Left renal pelvis (tissue), 4 donors: ENCODE data around the gene FAM83C. TPM values are rescaled to one million over a fixed set of nuclear protein-coding genes. Genes with fewer than 3 reads are reported as not detected.
"Not testable (repeated sequence)": the region's sequence is repeated elsewhere in the genome, so short reads cannot be mapped to it uniquely, and the experiment has no call there.

Experiments
- DNase-seq, 4 donors: peaks; one replicate each; pipeline ENCODE4 v3.0.0-alpha.2; 2013; ENCODE audit warnings: low read depth in 4 of 4, low spot score in 3 of 4
- polyA plus RNA-seq, 4 donors: library from polyadenylated mRNA; unstranded; fragments of 120-200 nt; gene quantifications; one replicate each; pipeline ENCODE4 v1.2.1, GENCODE V29; 2013; ENCODE audit not compliant: insufficient read length in 4 of 4

The FAM83C gene
- polyA plus RNA-seq, 4 donors: 0.09 TPM; not detected in 3

DNA sequence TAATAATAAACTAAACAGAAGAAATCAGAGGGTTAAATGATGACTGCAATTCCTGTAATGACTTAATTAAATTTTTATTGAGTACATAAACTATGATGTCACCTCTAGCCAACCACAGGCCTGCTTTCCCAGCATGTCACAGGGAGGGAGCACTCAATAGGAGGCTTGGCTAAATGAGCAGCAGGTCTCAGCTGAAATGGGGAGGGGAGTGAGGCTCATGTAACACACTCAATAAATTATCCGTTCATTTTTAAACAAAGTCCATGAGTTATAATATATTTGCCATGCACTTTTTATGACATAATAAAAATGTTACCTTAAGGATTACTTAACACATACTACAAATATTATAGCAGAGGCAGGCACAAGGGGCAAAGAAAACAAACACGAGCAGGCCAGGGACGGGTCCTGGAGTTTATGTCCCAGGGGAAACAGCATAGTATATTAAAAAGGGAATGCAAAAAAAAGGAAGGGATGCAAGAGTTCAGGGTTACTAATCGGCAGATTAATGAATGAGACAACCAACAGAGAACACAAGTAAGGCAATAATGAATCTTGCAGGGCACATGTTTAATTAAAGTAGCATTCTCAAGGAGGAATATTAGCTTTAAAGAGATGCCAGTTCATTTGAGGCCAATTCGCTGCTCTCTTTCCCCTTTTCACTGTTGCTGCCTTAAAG lies 27.1 kb upstream of the FAM83C start:
- DNase-seq: no peak

DNA sequence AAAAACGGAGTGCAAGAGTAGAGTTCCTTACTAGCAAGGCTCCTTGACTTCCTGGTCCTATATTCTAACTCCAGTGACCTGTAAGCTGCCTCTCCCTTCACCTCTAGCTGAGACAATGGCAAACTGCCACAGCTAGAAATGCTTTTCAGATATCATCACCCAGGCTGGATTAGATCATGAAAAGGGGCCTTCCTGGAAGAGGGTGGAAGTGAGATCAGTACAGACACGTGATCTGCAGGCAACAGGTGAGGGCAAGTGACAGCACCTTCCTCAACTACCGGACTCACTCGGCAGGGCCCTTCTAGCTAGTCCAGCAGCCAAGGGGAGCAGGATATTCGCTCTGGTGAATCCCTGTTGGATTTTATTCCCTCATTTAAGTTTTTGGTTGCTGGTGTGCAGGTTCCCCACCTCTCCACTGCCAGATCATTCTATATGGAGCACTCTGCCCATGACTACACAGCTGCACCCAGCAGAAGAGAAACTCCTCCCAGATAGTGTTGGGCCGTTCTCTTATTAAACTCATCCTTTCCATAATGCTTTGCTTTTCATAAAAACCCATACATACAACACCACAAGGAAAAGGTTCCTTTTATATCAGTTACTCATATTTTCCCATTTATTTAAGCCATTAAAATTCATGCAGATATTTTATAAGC lies 26.4 kb upstream of the FAM83C start:
- DNase-seq: no peak

GRCh38 chr20:35317416-35318210 lies 25.4 kb upstream of the FAM83C start:
- no peak for DNase-seq

- no peak for DNase-seq
Measured at GRCh38 chr20:35316086-35316485, 23.9 kb upstream of the FAM83C start.

GRCh38 chr20:35315632-35316020 lies 23.4 kb upstream of the FAM83C start:
- DNase-seq: not testable (repeated sequence)

- no peak for DNase-seq
Measured at GRCh38 chr20:35314816-35315631, 22.8 kb upstream of the FAM83C start.

DNA sequence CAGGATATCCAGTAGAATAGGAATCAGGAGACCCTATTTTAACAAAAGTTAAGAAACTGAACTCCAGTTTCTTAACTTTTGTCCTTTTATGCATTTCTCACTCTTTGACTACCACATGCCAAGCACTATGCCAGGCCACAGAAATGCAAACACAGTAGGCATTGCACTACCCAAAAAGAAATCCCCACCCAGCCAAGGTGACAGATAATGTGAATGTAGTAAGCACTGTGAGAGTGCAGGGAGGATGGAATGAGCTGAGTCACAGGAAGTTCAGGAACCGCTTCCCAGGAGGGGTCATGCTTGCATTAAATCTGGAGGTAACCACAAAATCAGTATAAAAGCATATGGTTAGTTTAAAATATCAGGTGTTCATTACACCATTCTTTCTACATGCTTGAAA lies 20.1 kb upstream of the FAM83C start:
- no peak for DNase-seq

GRCh38 chr20:35311822-35312221 lies 19.6 kb upstream of the FAM83C start:
- DNase-seq: no peak

DNA sequence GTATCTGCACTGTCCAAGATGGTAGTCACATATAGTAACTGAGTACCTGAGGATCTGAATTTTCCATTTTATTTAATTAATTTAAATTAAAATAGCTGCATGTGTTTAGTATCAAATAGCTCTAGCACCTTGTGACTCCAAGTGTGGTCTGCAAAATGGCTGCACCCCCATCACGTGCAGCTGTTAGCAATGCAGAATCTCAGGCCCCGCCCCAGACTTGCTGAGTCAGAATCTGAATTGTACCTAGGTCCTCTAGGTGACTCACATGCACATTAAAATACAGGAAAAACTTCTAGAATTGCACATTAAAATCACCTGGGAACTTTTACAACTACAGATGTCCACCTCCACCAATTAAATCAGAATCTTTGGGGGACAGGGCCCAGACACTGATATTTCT lies 19.2 kb upstream of the FAM83C start:
- DNase-seq: no peak

DNA sequence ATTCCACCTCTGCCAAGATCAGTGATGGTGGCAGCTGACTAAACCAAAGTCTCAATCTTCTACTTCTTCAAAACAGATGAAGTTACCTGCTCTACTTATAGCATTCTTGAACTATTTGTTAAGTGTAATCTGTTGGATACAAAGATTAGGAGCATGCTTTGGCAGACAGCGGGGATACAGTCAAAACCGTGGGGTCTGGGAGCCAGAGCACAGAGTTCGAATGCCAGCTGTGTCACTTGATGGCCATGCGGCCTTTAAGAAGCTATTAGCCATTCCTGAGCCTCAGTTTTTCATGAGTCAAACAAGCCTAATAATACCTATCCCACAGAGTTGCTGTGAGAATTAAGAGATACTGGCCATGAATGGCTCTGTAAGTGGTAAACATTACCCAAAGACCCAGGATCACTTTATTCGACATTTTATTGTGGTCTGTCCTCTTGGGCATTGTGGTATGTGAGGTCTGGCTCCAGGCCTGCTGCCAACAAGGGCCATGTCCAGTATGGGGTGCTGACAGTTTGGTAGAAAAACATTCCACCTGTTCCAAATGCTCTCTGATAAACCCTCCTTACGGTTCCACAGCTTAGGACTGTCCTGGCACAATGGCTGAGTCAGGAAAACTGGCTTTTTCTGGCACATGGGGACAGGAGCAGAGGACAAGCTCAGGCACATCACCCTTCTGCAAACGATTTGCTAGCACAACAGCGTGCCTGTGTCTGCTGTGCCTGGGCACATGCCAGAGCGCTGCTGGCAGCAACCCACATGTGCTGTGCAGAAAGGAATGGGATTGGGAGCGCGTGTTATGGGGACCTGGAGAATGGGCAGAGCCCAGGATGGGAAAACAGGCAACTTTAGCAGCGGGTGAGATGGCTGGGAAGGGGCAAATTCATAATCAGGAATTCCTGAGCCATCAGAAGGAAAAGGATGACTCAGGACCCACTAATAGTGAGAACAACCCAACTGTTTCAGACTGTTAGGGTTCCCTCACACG lies 15.7 kb upstream of the FAM83C start:
- no peak for DNase-seq

- DNase-seq: no peak
Measured at GRCh38 chr20:35306931-35307517, 14.8 kb upstream of the FAM83C start.

DNA sequence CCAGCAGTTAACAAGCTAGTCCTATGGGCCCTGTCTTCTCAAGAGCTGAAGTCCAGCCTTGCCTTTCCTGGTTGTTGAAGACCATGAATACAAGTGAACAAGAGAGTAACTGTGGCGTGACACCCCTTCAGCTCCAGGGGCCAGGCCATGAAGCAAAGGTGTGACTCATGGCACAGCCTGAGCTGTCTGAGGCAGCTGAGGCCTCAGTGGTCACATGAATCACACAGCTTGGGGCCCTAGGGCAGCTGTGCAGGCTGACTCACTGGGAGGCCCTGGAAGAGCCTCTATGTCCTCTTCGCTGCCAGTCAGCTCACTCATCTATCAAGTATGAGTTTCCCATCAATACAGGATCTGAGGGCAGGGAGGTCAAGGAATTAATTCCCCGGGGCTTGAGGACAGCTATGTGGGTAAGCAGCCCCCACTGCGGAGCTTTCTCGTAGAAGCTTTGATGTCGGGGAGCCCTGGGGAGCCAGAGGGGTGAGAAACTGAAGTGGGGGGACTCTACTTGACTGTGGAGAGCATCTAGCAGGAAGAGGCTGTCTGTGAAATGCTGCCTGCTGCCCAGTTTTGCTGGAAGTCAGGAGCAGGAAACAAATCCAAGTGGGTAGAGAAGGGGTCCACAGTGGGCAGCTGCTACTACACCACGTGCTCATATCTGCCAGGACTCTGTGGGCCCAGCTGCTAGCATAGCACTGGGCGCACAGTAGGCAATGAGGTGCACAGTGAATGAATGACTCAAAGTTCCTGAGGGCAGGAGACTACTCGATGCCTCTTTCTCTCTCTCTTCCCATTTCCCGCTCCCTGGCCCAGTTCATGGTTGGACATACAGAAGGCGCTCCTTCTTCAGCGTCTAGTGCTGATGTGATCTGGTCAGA lies 13.7 kb upstream of the FAM83C start:
- DNase-seq: no peak

- no peak for DNase-seq
Measured at GRCh38 chr20:35304956-35305355, 12.7 kb upstream of the FAM83C start.

DNA sequence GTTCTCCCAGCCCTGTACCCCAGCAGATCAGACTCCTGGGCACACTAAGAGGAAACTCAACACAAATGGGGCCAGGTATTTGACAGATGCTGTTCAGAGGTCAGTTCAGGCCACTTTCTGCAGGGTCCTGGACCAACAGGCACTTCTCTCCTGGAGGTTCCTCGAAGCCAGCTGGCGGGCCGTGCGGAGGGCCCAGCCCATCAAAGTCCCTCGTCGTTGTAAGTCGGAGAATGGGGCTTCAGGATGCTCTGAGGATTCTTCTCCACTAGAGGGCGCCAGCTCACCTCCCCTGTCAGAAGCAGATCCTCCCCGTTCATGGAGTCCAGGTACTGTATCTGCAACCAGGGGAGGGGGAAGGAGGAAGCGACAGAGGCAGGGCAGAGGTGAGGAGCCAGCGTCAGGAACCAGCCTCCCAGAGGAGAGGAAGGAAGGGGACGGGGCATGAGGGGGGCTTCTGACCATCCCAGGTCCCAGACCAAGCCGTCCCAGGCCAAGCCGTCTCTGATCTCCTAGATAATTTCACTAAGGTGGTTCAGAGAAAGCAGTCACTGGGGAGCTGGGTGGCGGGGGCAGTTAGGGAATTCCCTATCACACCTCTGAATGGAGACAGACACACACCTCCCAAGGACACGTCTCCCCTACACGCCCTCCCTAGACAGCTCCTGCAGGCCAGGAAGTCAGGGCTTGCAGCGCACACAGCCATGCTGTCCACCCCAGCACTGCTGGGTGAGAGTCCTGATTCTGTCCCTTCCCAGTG lies 11.7 kb upstream of the FAM83C start:
- peak in 3 of 4 donors; percentile 62 to 76 (median 69) for DNase-seq

GRCh38 chr20:35303382-35303734 lies 11.1 kb upstream of the FAM83C start:
- DNase-seq: no peak

DNA sequence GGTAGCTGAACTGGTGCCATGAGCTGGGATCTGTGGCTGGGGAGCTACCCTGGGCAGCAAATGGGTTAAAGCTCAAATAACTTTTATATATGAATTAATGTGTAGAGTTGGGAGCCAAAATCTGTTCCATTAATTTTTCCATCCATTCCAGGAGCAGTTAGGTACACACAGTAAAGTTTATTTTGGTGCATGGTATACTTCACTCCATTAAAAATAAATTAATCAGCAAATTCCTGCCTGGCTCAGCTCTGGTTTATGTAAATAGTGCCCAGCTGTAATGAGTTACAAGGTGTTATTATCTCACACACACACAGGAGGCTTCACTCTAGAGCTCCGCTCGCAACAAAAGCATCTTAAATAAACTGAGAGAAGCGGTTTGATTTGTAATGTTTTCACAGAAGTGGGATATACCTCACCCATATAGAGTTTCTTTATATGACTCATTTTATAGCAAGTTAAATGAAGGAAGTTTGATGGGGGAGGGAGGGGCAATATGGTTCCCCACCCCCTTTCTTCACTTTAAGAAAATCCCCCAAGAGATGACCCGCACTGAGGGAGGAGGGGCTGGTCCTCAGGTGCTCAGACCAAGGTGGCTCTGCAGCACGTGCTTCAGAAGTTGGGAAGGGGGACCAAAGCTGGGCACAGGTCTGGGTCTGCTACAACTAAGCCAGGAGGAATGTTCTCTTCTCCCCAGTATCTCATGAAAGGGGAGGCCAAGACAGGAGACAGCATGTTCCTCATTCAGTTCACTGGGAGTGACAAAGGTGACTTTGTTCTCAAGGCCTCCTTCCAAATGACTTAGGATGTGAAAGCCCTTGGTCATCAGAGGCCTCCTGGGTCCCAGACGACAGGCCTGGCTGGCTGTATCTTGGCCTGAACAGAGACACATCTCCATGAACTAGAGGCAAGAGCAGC lies 10.5 kb upstream of the FAM83C start:
- no peak for DNase-seq

GRCh38 chr20:35301426-35301825 lies 9.2 kb upstream of the FAM83C start:
- DNase-seq: no peak
